NOMO-1 treated with DMSO at 0.1 percent for 48 hours (cell line): ENCODE measurements around the gene GABRQ.
A peak's percentile ranks its signal among the peaks of the same experiment; 100 is the strongest.

Source experiments
- DNase-seq: peaks from one replicate; lab custom pipeline; 2025; ENCODE audit not compliant: unreplicated experiment; lab: John Stamatoyannopoulos, UW

GABRQ gene

DNA sequence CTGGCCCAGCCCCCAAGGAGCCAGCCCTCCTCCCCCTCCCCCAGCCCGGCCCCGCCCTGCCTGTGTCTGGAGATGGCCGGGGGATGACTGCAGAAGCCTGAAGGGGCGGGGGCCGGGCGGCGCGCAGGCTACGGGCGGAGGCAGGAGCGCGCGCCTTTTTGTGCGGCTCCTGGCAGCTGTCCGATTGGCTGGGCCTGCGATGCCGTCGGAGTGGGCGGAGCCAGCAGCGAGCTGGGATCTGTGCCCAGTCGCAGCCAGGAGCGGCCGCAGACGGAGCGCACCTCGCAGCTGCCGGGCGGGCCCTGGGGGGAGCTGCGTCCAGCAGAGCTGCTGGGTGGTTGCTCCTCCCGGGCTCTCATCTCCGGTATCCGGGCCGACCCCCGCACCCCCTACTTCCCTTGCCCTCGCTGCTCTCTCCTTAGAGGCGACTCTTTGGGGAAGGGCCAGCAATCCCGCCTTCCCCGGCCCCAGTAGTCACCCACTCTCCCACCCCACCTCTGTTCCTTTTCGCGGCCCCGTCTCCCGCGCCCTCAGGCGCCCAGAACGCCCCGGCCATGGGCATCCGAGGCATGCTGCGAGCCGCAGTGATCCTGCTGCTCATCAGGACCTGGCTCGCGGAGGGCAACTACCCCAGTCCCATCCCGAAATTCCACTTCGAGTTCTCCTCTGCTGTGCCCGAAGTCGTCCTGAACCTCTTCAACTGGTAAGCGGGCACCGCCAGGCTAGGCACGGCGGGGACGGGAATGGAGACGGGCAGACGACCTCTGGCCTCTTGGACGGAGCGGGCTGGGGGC, at the start of gene GABRQ:
Gene GABRQ, plus strand, starts transcription at position 247 of the 794 bp plus-strand sequence. Its CDS starts 308 bp downstream, at position 555.
- DNase-seq = no peak

DNA sequence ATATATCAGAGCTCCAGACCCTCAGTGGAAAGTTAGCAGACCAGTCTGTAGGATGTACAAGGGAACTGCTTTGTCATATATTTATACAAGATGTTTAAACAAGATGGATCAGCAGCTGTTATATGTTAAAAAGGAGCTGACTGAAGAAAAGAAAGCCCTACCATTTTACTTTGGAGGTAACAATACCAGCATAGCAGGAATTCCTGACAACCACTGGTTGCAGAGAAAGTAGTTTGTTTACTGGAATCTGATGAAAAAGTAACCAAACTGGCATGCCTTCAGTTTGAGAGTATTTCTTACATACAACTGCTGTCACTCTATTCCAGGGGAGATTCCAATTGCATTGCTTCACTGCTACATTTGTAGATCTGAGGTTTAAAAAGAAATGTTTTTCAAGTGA, 49.5 kb upstream of the GABRQ start:
- no peak for DNase-seq

DNA sequence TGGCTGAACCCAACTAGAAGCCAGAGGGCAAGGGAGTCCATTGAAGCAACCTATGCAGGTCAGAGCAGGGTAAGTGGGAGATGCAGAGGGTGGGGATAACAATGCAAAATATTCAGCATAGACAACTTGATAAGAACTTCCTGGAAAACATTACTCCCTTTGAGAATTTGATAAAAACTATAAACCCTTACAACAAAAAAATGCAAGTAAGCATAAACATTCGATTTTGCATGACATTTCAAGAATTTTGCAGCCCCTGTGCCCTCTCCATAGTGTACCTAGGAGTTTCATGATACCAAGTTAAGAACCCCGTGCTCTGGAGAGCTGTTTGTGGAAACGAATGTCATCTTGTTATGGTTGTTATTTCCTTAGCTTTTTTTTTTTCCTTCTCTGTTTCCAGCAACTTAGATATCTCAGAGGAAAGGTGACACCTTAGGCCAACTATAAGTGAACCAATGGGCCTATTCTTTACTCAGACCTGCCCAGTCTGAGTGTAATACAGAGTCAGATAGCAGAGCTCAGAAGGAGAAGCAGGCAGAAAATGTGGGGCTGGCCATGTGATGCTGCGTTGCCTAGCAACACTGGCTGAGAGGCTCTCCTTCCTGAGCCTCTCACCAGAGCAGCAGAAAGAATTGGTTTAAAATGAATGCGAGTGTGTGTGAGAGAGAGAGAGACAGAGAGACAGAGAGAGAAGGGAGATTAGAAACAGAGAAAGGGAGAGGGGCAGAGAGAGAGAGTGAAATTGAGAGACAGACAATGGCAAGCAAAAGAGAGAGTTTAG, 36.7 kb upstream of the GABRQ start:
- DNase-seq = no peak

DNA sequence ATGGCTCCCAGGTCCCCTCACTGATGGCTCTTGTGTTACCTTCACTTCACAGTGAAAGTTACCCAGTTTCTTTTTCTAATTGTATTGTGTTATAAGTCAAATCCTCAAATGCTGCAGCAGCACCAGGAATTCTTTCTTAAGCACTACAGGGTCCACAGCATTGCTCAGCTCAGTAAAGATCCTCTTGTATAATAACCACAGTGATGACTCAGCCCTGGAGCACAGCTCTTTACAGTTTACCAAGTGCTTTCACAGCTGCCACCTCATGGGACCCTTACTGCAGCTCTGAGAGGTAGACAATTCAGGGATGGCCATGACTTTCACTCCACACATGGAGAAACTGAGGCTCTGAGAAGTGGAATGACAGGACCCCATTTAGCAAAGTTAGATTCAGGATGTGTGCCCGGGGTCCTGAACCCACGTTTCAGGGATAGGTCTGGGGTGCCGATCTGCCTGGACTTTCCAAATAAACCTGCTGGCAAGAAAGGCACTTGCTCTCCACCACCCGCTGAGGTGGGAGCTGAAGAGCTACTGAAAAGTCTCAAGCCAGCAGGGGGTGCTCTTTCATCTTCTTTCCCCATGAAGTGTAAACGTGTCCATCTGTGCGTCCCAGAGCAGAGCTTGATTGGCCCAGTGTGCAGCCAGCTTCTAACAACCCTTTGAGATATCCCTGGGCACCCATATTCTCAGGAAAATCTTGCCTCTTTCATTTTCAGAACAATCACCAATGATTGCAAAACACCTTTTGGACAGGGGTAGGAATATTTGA, 35.7 kb upstream of the GABRQ start:
- no peak for DNase-seq

DNA sequence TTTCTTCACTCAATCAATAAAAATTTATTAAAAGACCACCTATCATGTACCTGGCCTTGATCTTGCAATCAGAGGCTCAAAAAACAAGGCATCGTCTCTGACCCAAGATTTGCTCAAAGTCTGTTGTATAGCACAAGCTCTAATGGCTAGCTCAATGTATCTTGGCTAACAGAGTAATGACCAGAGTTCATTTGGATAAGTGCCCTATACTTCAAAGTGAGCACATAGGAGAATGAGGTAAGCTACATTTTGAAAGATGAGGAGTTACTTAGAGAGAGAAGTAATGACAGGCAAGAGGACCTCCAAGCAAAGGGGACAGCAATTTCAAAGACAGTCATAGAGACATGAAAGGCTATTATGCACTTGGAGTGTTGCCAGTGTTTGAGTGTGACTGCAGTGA, 22.9 kb upstream of the GABRQ start:
- no peak for DNase-seq

DNA sequence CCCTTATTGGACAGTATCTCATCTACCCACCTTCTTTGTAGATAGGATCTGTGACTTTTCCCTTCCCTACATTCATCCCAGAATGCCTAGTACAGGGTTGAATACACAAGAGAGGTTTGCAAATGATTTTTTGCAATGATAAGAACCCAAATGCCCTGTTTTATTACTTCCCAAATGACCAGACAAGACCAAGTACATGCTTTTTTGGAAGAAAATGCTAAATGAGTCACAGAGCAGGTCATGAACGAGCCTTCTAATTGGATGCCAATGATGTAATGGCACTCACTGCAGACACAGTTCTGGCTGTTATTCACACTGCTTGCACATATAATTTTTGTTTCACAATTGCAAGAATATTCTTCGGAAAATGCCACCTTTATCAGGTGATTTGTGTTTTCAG, 17.8 kb upstream of the GABRQ start:
- no peak for DNase-seq

DNA sequence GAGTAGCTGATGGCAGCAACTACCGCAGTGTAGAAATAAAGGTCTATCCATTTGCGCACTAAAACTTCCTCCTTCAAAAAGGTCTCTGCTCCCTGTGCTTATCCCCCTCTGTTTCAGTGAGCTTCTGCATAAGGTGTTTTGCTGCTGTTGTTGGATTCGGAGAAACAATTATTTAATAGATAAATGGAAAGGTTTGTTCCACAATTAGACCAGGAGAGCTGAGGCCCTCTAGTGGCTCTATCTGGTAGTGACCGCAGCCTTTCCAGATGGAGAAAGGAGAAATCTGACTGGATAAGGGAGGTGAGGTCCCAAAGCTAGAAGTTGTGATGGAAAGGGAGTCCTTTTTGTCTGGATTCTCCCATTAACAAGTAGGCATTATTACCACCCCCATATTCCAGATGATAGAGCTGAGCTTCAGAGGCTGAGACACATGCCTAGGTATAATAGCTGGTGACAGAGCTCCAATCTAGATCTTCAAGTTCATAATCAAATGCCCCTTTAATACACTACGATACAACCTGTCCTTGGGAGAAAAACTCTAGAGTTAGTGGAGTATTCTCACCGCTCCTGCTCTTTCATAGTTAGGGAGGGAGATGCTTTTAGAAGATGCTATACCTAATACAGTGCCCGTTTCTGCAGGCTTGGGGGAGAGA, 5.1 kb upstream of the GABRQ start:
- peak; percentile 3 for DNase-seq

DNA sequence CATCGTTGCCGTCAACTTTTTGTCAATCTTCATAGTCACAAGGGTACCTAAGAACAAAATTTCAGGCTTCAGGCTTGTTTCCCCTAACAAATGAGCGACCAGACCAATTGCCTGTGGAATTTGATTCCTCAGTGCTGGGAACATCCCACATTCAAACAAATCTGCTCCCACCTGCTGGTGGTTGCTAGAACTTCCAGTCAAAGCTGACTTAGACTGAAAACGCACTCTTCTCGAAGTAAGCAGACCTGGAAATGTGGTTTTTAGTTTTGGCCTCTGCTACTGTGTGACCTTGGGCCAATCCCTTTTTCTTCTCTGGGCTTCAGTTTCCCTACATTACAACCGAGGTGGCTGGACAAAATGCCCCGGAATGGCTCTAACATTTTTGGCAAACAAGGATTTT, 1.8 kb upstream of the GABRQ start:
- DNase-seq = no peak

DNA sequence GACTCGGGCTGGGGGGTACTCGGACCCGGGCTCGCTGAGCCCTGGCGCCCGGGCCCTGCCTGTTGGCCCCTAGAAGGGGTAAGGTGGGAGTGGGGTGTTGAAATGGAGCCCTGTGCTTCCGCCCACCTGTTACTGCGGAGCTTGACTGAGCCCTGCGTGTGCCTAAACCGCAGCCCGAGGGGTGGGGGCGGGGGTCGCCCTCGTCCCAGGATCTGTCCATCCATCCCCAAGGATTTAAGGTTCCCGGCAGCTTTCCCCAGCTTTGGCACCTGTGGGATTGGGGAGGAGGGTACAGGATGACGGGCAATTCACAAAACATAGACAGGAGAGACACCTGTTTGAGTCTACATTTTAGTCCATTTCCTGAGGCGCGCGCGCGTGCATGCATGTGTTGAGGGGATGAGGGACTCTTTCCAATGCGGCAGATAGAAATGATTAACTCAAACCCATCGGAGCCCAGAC, 779 bp downstream of the GABRQ start:
- no peak for DNase-seq

DNA sequence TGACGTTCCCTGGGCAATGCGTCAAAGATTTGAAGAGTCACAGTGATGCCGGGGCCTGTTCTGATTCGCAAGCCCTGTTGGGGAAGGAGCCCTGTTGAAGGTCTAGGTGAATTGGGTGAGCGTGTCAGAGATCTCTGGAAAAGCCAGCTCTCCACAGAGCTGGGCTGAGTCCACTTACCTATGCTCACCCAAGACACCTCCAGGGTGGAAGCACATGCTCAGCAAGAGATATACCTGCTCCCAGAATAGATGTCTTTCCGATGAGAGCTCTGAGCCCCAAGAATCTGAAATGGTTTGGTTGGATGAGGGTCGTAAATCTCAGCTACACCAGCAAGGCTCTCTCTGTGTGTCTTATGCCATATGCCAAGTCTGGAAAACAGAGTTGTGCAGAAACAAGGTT, 1.7 kb downstream of the GABRQ start:
- DNase-seq = no peak

DNA sequence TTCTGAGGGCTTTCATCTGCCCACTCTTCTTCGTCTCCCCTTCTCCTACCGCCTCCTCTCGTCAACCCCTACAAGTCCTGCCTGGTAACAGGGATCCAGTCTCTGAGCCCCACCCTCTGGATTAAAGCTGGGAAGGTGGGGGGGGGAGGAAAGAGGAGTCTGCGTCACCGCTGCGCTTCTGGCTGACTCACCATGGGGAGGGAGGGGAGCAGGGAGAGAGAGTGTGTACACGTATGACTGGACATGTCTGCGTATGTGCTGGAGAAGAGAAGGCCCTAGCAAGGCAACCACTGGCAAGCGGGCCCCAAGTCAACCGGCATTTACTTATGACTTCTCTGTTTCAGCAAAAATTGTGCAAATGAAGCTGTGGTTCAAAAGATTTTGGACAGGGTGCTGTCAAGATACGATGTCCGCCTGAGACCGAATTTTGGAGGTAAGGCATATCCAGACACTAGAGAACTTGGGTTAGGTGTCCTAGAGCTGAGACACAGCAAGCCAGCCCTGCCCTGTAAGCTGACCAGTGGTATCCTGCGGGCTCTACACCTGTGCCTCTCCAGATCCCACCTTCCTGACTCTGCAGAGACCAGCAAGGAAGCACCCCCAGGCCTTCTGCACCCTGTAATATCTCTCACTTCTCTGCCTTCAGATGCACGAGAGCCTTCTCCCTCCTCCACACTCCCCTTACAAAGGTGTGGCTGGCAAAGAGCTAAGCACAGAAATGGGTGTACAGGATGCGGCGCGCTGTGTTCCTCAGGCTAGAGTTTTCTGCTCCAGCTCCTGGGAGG, 2.5 kb downstream of the GABRQ start:
- no peak for DNase-seq

DNA sequence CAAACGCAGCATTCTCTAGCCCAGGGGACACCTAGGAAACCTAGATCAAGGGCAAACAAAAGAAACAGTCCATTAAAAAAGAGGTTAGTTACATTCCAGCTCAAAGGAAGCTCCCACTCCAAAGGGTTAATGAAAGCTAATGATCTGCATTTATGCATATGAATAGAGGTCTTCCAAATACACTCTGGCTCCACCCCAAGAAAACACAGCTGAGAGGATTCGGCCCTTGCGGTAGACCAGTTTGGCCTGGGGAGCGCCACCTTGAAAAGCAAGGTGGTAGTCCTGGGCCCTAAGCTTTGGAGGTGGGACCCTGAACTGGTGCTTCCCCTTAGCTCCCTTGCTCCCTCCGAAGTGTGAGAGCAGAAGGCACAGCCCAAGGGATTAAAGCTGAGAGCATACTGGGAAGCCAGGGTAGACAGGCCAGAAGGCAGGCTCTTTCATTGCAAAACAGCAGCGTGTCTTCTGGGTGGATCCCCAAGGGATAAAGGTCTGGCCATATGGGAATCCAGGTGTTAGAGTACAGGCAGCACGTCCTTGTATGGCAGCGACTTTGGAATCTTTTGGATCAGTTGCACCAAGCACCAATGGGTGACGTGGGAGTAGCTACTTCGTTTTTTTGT, 3.7 kb downstream of the GABRQ start:
- DNase-seq = no peak

DNA sequence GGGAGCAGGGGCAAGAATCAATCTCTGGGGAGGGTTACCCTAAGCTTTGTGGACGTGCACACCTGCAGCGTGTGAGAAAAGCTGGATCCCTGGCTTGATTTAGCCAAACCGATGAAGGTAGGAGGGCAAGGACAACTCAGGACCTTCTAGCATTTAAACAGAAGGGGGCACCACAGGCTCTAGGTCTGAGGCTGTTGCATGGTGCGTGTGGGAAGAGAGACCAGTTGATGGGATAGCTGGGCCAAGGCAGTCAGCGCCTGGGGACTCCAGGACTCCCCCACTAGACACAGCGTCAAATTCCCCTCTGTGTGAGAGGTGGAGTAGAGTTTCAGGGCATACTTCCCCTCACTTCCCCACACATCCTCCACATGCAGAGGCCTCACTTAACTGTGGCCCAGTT, 4.3 kb downstream of the GABRQ start:
- DNase-seq = no peak

DNA sequence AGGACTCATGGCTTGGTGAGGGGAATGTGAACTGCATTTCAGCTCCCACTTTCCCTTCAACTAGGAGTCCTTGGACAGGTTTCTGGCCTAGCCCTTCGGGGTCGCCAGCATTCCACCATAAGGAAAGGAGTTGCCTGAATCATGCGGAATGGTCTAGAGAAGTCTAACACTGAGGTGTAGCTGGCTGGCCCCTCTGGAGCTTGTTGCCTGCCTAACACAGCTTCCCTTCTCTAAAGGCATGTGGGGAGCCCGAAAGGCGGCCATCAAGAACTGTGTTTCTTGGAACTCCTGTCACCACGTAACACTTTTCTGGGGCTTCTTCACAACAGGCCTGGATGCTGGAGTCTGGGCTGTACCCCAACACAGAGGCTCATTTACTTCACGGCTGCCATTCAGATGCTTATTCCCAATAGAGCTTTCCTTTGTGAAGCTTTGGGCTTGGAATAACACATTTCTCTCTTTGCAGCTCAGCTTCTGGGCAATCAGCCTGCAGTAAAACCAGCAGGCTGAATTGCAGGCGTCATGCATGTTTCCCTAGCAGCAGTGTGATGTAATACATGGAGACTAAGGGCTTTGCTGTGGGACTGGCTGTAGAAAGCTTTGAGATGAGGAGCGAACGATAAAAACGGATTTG, 5.4 kb downstream of the GABRQ start:
- no peak for DNase-seq

DNA sequence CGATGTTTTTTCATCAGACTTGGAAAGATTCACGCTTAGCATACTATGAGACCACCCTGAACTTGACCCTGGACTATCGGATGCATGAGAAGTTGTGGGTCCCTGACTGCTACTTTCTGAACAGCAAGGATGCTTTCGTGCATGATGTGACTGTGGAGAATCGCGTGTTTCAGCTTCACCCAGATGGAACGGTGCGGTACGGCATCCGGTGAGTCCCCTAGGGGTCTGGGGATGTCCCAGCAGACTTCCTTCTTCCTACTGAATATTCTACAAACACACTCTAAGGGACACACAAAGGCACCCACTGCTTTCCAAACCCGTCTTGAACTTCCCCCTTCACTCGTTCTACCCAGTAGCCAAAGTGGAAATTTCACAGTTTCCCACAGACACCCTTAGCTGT, 9.3 kb downstream of the GABRQ start:
- no peak for DNase-seq

DNA sequence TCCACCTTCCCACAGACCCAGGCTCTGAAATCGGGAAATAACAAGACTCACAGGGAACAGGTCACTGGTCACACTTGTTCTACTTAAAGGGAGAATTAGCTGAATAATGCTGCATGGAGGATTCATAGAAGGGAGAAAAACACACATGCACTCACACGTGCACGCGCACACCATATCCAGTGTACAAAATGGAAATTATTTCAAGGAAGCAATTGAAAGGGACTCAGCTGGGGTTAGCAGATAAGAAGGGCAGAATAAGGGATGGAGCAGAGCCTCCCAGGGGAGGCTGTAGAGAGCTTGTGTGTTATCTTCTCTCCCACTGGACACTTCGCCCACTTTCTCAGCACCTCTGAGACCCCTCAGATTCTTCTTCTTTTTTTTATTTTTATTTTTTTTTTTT, 10.3 kb downstream of the GABRQ start:
- DNase-seq = no peak

DNA sequence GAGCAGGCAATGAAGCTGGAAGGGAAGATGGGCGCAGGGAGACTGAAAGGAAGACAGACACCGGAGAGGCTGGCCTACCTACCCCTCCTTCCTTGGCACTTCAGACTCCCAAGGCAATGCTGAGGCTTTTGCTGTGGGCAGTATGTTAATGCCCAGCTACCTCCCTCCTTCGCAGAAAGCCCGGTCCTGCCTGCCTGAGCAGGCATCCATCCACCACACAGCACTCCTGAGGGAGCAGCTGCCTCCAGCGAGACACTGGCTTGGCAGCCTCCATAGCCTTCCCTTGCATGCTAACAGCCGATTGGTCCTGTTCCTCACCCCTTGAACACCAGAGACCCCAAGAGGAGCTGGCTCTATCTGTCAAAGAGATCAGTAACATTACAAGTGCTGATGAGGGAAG, 14.4 kb downstream of the GABRQ start:
- DNase-seq = no peak

DNA sequence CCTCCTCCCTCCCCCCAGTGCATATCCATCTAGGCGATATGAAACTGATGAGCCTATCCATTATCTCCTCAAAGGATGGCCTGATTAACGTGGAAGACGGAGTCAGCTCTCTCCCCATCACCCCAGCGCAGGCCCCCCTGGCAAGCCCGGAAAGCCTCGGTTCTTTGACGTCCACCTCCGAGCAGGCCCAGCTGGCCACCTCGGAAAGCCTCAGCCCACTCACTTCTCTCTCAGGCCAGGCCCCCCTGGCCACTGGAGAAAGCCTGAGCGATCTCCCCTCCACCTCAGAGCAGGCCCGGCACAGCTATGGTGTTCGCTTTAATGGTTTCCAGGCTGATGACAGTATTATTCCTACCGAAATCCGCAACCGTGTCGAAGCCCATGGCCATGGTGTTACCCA, 14.8 kb downstream of the GABRQ start:
- no peak for DNase-seq

DNA sequence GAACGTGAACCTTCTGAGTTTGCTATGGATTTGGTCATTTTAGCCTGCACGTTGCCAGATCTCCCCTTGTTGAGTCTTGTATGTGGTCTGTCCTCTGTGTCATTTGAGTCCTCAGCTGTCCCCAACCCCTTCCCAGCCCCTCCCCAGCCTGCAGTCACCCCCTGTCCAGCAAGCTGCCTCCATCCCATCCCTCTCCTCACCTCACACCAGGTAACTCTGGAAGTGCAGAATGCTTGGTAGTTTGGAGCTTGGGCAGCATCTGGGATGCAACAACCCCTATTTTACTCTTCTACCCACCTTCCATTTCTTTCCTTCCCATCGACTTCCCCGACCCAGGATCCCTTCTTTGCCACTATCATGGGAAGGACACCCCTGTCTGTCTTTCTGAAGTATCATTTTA, 18.4 kb downstream of the GABRQ start:
- no peak for DNase-seq
